OCI-LY7 (cell line): ENCODE results near the gene CHN1. TPM values are rescaled to one million over a fixed set of nuclear protein-coding genes. Genes with fewer than 3 reads are reported as not detected.

Experiments
- BruUV-seq: library from RNA; stranded (reverse); fragments of 400-500 nt; replicated peaks from 2 replicates; lab custom pipeline; 2021; lab: Mats Ljungman, UMichigan
- CTCF ChIA-PET: fragments of 300-600 bp; sonication (Branson Sonifier 250); formaldehyde crosslinking; loops from one replicate; lab custom pipeline; 2022; ENCODE audit warnings: antibody characterized with exemption; ENCODE audit not compliant: unreplicated experiment; lab: Charles Lee
- POLR2A ChIA-PET: fragments of 300-600 bp; sonication (Branson Sonifier 250); formaldehyde crosslinking; loops from one replicate; lab custom pipeline; 2022; ENCODE audit warnings: antibody characterized with exemption; lab: Charles Lee
- DNase-seq: peaks from one replicate; pipeline ENCODE4 v3.0.0-alpha.2; 2015; ENCODE audit warnings: low spot score
- H2AFZ ChIP-seq: fragments of 200-600 bp; sonication (generic), shearing (Covaris generic); 2 replicates; pipeline ENCODE4 v1.6.1; 2014; ENCODE audit warnings: mild to moderate bottlenecking, antibody characterized with exemption, low read length, moderate library complexity
- H3K27ac ChIP-seq: fragments of 200-600 bp; sonication (generic); 2 replicates; pipeline ENCODE4 v1.5.1; 2014; ENCODE audit warnings: mixed run types, low read depth, mild to moderate bottlenecking, moderate library complexity, low read length, inconsistent platforms; ENCODE audit not compliant: poor library complexity, severe bottlenecking
- H3K36me3 ChIP-seq: fragments of 200-600 bp; sonication (generic); 2 replicates; pipeline ENCODE4 v1.6.1; 2014; ENCODE audit warnings: mild to moderate bottlenecking, antibody characterized with exemption, low read length, moderate library complexity, mixed read lengths; ENCODE audit not compliant: insufficient read depth
- H3K4me1 ChIP-seq: fragments of 200-600 bp; sonication (generic); 2 replicates; pipeline ENCODE4 v1.5.1; 2014; ENCODE audit warnings: mild to moderate bottlenecking, low read length; ENCODE audit not compliant: insufficient read depth, poor library complexity, severe bottlenecking
- H3K4me2 ChIP-seq: fragments of 200-600 bp; sonication (generic); 2 replicates; pipeline ENCODE4 v1.6.1; 2014; ENCODE audit warnings: mild to moderate bottlenecking, low read length
- H3K4me3 ChIP-seq: fragments of 200-600 bp; sonication (generic); 2 replicates; pipeline ENCODE4 v1.5.1; 2014; ENCODE audit warnings: mild to moderate bottlenecking, low read depth, low read length; ENCODE audit not compliant: poor library complexity, severe bottlenecking
- H3K79me2 ChIP-seq: fragments of 200-600 bp; sonication (generic); 2 replicates; pipeline ENCODE4 v1.6.1; 2016; ENCODE audit warnings: low read depth, mild to moderate bottlenecking, low read length, moderate library complexity, mixed read lengths; ENCODE audit not compliant: insufficient read depth
- H3K9me2 ChIP-seq: fragments of 200-600 bp; sonication (generic); 2 replicates; pipeline ENCODE4 v1.6.1; 2016; ENCODE audit warnings: mild to moderate bottlenecking, low read length, mixed read lengths; ENCODE audit not compliant: insufficient read depth
- H3K9me3 ChIP-seq: fragments of 200-600 bp; sonication (generic); 2 replicates; pipeline ENCODE4 v1.6.1; 2014; ENCODE audit warnings: mild to moderate bottlenecking, mixed run types, low read length, mixed read lengths
- H4K20me1 ChIP-seq: fragments of 200-600 bp; sonication (generic); 2 replicates; pipeline ENCODE4 v1.6.1; 2014; ENCODE audit warnings: mild to moderate bottlenecking, antibody characterized with exemption, low read length, moderate library complexity, mixed read lengths; ENCODE audit not compliant: insufficient read depth
- EZH2phosphoT487 ChIP-seq: fragments of 200-600 bp; sonication (generic); IDR thresholded peaks from 2 replicates; pipeline ENCODE4 v1.6.1; 2018; ENCODE audit warnings: low read depth, borderline replicate concordance, mild to moderate bottlenecking, mixed run types, antibody characterized with exemption, low read length, moderate library complexity, mixed read lengths
- intact Hi-C: fragments of 100-400 bp; cut with micrococcal nuclease; formaldehyde crosslinking; loops from one replicate; pipeline ENCODE4 v1.10.0; 2022; ENCODE audit not compliant: unreplicated experiment
- total RNA-seq, 2 experiments: library from RNA; depleted of rRNA in 1 of 2; stranded (reverse); fragments of >200 nt in 1 of 2; shearing (Covaris generic) in 1 of 2; gene quantifications; 2 replicates each; pipeline ENCODE4 v1.2.3, GENCODE V29; 2014 to 2022
- TF ChIP-seq, protein P1 (sequence below): fragments of 200-600 bp; sonication (generic); conservative IDR thresholded peaks from 2 replicates; pipeline ENCODE4 v1.5.1; 2014; ENCODE audit warnings: mild to moderate bottlenecking, antibody characterized with exemption, low read length, moderate library complexity, mixed read lengths

Gene CHN1
- total RNA-seq, 2 experiments from 2014 or later, result 0.44 TPM; not detected in 1

GRCh38 chr2:174779361-174779928 lies 225.7 kb downstream of the CHN1 start:
- ChIA-PET CTCF (interaction anchor here (0.7 kb wide), 1 partner anchor 665 kb away, joined by 4 read pairs; no protein-coding TSS in a partner anchor), POLR2A (interaction anchor here (0.7 kb wide), 3 partner anchors 90 to 637 kb away, joined by 3 to 4 read pairs (median 4); no protein-coding TSS in a partner anchor)
- H3K4me3 ChIP-seq, result no peak overlapping the region
- no TSS peak for BruUV-seq
- no peaks in the 10 kb centered on the region for H4K20me1 ChIP-seq
- H3K4me1 ChIP-seq, result peaks cover 5% of the 10 kb centered on the region
- TF ChIP-seq EZH2phosphoT487, result no peak
- TF ChIP-seq, protein P1, sequence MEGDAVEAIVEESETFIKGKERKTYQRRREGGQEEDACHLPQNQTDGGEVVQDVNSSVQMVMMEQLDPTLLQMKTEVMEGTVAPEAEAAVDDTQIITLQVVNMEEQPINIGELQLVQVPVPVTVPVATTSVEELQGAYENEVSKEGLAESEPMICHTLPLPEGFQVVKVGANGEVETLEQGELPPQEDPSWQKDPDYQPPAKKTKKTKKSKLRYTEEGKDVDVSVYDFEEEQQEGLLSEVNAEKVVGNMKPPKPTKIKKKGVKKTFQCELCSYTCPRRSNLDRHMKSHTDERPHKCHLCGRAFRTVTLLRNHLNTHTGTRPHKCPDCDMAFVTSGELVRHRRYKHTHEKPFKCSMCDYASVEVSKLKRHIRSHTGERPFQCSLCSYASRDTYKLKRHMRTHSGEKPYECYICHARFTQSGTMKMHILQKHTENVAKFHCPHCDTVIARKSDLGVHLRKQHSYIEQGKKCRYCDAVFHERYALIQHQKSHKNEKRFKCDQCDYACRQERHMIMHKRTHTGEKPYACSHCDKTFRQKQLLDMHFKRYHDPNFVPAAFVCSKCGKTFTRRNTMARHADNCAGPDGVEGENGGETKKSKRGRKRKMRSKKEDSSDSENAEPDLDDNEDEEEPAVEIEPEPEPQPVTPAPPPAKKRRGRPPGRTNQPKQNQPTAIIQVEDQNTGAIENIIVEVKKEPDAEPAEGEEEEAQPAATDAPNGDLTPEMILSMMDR, result no peak
- no peaks in the 10 kb centered on the region for H3K79me2 ChIP-seq
- no peaks in the 10 kb centered on the region for H3K36me3 ChIP-seq
- H3K9me2 ChIP-seq, result no peaks in the 10 kb centered on the region
- H3K4me2 ChIP-seq, result no peak overlapping the region
- DNase-seq, result no peak
- no peak overlapping the region for H2AFZ ChIP-seq
- no peaks in the 10 kb centered on the region for H3K9me3 ChIP-seq
- intact Hi-C loops, result loop anchor here (10.0 kb wide), 1 partner anchor 225 kb away; the partner anchor contains the start of gene CHN1
- H3K27ac ChIP-seq, result no peak overlapping the region

DNA sequence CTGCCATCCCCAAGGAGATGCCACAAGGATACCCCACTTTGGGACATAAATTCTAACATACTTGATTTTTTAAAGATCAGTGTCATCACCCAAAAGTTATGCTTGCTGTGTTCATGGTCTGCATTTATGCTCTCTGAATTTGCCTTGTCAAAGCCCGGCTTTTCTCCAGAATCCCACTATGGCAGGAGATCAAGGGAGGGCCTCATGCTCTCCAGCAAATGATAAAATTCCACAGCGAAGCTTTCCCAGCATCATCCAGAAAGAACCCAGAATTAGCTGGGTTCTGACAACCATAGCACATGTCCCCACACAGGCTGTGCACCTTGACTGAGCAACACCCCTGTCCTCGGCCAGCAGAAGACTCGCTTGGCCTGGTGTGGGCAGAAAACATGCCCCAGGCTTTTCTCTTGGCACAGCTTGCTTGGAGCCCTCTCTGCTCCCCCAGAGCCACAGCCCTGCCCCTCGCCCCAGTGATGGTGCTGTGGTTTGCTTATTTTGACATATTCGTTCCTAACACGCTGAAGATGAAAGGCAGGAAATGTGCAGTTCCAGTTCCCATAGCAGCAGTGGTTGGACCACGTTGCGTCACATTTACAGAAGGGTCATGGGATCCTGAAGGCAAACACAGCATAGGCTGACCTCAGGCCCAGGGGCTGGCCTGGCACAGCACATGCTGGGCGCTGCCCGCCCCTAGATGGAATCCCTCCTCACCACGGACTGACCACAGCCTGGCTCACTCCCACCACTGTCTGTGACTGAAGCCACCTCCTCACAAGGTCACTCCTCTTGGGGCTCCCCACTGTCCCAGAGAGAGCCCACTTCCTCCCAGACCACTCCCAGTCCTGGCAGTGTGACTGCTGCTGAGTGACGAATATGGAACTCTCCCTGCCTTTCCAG lies 226.8 kb downstream of the CHN1 start:
- Histone ChIP-seq H3K79me2 (no peaks in the 10 kb centered on the region), H4K20me1 (no peaks in the 10 kb centered on the region), H3K4me2 (no peak overlapping the region), H2AFZ (no peak overlapping the region), H3K4me1 (peaks cover 5% of the 10 kb centered on the region), H3K27ac (no peak overlapping the region), H3K9me2 (no peaks in the 10 kb centered on the region; the same call in 1 of the 2 replicates), H3K9me3 (no peaks in the 10 kb centered on the region), H3K36me3 (no peaks in the 10 kb centered on the region), H3K4me3 (no peak overlapping the region)
- CTCF ChIA-PET, result no interaction called here
- TF ChIP-seq, protein P1, result no peak
- TF ChIP-seq EZH2phosphoT487, result no peak
- intact Hi-C loops, result loop anchor here (10.0 kb wide), 1 partner anchor 226 kb away; the partner anchor contains the start of gene CHN1
- no TSS peak for BruUV-seq
- POLR2A ChIA-PET, result no interaction called here
- no peak for DNase-seq
